CD4-positive, alpha-beta T cell treated with Interleukin-10 for 1 hour (primary cell): Measurements from ENCODE around the gene BLCAP.
A peak's percentile ranks its signal among the peaks of the same experiment; 100 is the strongest.
"Not testable (repeated sequence)": the region's sequence is repeated elsewhere in the genome, so short reads cannot be mapped to it uniquely, and the experiment has no call there.

ENCODE experiments used
- DNase-seq: peaks from one replicate; pipeline ENCODE4 v3.0.0-alpha.2; 2020

Gene BLCAP

GRCh38 chr20:37556538-37556937 lies 28.9 kb upstream of the BLCAP start:
- DNase-seq = no peak

GRCh38 chr20:37554721-37555298 lies 27.1 kb upstream of the BLCAP start:
- DNase-seq = not testable (repeated sequence)

GRCh38 chr20:37552415-37552814 lies 24.7 kb upstream of the BLCAP start:
- no peak for DNase-seq

- not testable (repeated sequence) for DNase-seq
These were observed 24.0 kb upstream of the BLCAP start for GRCh38 chr20:37551660-37552059.

- not testable (repeated sequence) for DNase-seq
These were observed 22.6 kb upstream of the BLCAP start for GRCh38 chr20:37550101-37550920.

- DNase-seq = no peak
These were observed 20.2 kb upstream of the BLCAP start for GRCh38 chr20:37547912-37548311.

GRCh38 chr20:37545516-37545915 lies 17.8 kb upstream of the BLCAP start:
- no peak for DNase-seq

- no peak for DNase-seq
These were observed 16.7 kb upstream of the BLCAP start for GRCh38 chr20:37544386-37544785.

- DNase-seq = no peak
These were observed 16.2 kb upstream of the BLCAP start for GRCh38 chr20:37543828-37544227.

GRCh38 chr20:37542281-37542680 lies 14.6 kb upstream of the BLCAP start:
- no peak for DNase-seq

GRCh38 chr20:37541326-37541725 lies 13.7 kb upstream of the BLCAP start:
- DNase-seq = no peak

GRCh38 chr20:37540838-37541237 lies 13.2 kb upstream of the BLCAP start:
- not testable (repeated sequence) for DNase-seq

- DNase-seq = no peak
These were observed 12.3 kb upstream of the BLCAP start for GRCh38 chr20:37540001-37540400.

- no peak for DNase-seq
These were observed 11.7 kb upstream of the BLCAP start for GRCh38 chr20:37539424-37539823.

GRCh38 chr20:37538003-37538402 lies 10.3 kb upstream of the BLCAP start:
- no peak for DNase-seq

GRCh38 chr20:37537505-37537904 lies 9.8 kb upstream of the BLCAP start:
- DNase-seq = no peak

GRCh38 chr20:37535443-37536132 lies 7.9 kb upstream of the BLCAP start:
- DNase-seq = no peak

GRCh38 chr20:37534401-37535157 lies 6.9 kb upstream of the BLCAP start:
- peak; percentile 81 for DNase-seq

GRCh38 chr20:37533154-37533715 lies 5.6 kb upstream of the BLCAP start:
- DNase-seq = no peak

GRCh38 chr20:37531856-37532255 lies 4.2 kb upstream of the BLCAP start:
- no peak for DNase-seq

- no peak for DNase-seq
These were observed 3.0 kb upstream of the BLCAP start for GRCh38 chr20:37530696-37531095.

GRCh38 chr20:37529968-37530600 lies 2.4 kb upstream of the BLCAP start:
- no peak for DNase-seq
